ENCODE measurements around the gene DLEU7.

DNA sequence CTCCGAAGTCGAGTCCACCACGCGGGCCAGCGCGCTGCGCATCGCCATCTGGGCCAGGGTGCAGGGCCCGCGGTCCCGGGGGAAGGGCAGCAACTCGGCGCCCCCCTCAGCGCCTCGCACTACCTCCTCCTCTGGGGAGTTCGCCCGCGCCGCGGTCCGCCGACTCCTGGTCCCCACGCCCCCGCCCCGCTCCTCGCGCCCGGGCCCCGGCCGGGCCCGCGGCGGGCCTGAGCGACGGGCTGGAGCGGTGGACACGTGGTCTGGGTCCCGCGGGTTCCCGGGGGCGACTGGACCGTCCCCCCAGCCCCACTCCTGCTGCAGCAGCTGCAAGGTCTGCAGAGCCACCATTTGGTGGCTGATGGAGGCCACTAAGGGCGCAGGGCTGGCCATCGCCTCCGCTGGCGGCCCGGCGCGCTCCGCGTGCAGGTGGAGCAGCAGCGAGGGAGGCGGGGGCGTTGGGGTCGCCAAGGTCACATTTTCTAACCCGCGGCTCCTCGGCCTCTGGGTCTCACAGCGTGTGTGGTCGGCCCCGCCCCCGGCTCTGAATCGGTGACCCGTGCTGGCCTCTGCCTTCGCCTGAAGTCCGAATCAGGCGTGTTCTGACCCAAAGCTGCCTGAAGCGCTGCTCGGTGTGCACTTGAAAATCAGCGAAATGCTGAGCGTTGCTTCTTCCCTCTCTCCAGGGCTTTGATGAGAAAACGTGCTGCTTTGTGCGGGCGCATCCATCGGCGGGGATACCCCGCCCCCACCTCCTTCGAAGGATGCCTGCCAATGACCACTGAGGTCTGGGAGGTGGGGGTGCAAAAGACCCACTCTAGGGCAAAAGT lies at the start of gene DLEU7:
- TF ChIP-seq, protein P1, sequence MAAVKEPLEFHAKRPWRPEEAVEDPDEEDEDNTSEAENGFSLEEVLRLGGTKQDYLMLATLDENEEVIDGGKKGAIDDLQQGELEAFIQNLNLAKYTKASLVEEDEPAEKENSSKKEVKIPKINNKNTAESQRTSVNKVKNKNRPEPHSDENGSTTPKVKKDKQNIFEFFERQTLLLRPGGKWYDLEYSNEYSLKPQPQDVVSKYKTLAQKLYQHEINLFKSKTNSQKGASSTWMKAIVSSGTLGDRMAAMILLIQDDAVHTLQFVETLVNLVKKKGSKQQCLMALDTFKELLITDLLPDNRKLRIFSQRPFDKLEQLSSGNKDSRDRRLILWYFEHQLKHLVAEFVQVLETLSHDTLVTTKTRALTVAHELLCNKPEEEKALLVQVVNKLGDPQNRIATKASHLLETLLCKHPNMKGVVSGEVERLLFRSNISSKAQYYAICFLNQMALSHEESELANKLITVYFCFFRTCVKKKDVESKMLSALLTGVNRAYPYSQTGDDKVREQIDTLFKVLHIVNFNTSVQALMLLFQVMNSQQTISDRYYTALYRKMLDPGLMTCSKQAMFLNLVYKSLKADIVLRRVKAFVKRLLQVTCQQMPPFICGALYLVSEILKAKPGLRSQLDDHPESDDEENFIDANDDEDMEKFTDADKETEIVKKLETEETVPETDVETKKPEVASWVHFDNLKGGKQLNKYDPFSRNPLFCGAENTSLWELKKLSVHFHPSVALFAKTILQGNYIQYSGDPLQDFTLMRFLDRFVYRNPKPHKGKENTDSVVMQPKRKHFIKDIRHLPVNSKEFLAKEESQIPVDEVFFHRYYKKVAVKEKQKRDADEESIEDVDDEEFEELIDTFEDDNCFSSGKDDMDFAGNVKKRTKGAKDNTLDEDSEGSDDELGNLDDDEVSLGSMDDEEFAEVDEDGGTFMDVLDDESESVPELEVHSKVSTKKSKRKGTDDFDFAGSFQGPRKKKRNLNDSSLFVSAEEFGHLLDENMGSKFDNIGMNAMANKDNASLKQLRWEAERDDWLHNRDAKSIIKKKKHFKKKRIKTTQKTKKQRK (IDR thresholded peaks at IDR 0.05; ENCODE audit: low read depth, low read length), result no peak
- TF ChIP-seq, protein P2, sequence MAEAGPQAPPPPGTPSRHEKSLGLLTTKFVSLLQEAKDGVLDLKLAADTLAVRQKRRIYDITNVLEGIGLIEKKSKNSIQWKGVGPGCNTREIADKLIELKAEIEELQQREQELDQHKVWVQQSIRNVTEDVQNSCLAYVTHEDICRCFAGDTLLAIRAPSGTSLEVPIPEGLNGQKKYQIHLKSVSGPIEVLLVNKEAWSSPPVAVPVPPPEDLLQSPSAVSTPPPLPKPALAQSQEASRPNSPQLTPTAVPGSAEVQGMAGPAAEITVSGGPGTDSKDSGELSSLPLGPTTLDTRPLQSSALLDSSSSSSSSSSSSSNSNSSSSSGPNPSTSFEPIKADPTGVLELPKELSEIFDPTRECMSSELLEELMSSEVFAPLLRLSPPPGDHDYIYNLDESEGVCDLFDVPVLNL (IDR thresholded peaks at IDR 0.05; ENCODE audit: low read depth, low read length), result no peak
- TF ChIP-seq GABPA (IDR thresholded peaks at IDR 0.05; ENCODE audit: low read depth), result no peak
- no peak for TF ChIP-seq RAD21 (IDR thresholded peaks at IDR 0.05; ENCODE audit: insufficient read depth, low read depth, low read length)
- no peak for TF ChIP-seq CHD4 (IDR thresholded peaks at IDR 0.05)
- no peak for TF ChIP-seq NR2C2 (IDR thresholded peaks at IDR 0.05; ENCODE audit: borderline replicate concordance, control insufficient read depth, insufficient read length, low read depth)
- TF ChIP-seq CREM (IDR thresholded peaks at IDR 0.05; ENCODE audit: low read depth), result no peak
- no peak for TF ChIP-seq ZNF274 (IDR thresholded peaks at IDR 0.05; ENCODE audit: insufficient read depth, insufficient read length)
- TF ChIP-seq, protein P3, sequence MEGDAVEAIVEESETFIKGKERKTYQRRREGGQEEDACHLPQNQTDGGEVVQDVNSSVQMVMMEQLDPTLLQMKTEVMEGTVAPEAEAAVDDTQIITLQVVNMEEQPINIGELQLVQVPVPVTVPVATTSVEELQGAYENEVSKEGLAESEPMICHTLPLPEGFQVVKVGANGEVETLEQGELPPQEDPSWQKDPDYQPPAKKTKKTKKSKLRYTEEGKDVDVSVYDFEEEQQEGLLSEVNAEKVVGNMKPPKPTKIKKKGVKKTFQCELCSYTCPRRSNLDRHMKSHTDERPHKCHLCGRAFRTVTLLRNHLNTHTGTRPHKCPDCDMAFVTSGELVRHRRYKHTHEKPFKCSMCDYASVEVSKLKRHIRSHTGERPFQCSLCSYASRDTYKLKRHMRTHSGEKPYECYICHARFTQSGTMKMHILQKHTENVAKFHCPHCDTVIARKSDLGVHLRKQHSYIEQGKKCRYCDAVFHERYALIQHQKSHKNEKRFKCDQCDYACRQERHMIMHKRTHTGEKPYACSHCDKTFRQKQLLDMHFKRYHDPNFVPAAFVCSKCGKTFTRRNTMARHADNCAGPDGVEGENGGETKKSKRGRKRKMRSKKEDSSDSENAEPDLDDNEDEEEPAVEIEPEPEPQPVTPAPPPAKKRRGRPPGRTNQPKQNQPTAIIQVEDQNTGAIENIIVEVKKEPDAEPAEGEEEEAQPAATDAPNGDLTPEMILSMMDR (IDR thresholded peaks at IDR 0.05 in 2 of 3, conservative IDR thresholded peaks at IDR 0.05 in 1 of 3; ENCODE audit: control insufficient read depth in 2 of 3, extremely low read depth in 1 of 3, insufficient read depth in 1 of 3, low read depth in 3 of 3, low read length in 3 of 3), result no peak
- no peak for TF ChIP-seq SRF (IDR thresholded peaks at IDR 0.05; ENCODE audit: low read depth in 2 of 2, low read length in 2 of 2)
- TF ChIP-seq, protein P4, sequence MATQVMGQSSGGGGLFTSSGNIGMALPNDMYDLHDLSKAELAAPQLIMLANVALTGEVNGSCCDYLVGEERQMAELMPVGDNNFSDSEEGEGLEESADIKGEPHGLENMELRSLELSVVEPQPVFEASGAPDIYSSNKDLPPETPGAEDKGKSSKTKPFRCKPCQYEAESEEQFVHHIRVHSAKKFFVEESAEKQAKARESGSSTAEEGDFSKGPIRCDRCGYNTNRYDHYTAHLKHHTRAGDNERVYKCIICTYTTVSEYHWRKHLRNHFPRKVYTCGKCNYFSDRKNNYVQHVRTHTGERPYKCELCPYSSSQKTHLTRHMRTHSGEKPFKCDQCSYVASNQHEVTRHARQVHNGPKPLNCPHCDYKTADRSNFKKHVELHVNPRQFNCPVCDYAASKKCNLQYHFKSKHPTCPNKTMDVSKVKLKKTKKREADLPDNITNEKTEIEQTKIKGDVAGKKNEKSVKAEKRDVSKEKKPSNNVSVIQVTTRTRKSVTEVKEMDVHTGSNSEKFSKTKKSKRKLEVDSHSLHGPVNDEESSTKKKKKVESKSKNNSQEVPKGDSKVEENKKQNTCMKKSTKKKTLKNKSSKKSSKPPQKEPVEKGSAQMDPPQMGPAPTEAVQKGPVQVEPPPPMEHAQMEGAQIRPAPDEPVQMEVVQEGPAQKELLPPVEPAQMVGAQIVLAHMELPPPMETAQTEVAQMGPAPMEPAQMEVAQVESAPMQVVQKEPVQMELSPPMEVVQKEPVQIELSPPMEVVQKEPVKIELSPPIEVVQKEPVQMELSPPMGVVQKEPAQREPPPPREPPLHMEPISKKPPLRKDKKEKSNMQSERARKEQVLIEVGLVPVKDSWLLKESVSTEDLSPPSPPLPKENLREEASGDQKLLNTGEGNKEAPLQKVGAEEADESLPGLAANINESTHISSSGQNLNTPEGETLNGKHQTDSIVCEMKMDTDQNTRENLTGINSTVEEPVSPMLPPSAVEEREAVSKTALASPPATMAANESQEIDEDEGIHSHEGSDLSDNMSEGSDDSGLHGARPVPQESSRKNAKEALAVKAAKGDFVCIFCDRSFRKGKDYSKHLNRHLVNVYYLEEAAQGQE (IDR thresholded peaks at IDR 0.05; ENCODE audit: low read depth, low read length), result no peak
- TF ChIP-seq CEBPB (IDR thresholded peaks at IDR 0.05; ENCODE audit: borderline replicate concordance in 1 of 2, low read depth in 2 of 2, low read length in 2 of 2), result no peak
- TF ChIP-seq EED (IDR thresholded peaks at IDR 0.05; ENCODE audit: low read depth), result no peak
- no peak for TF ChIP-seq CHD2 (IDR thresholded peaks at IDR 0.05; ENCODE audit: borderline replicate concordance, low read depth, low read length)

Measured in GM12878 (cell line).